Erythroblast (primary cell): ENCODE measurements around the gene CRYGA.

Source experiments
- DNase-seq, 2 experiments: peaks; one replicate each; lab custom pipeline; 2025; lab: John Stamatoyannopoulos, UW
- GATA1 ChIP-seq: IDR thresholded peaks from 2 replicates; pipeline ENCODE4 v1.6.1; 2011; ENCODE audit warnings: low read depth, mild to moderate bottlenecking, control low read depth, low read length, moderate library complexity
- POLR2A ChIP-seq: IDR thresholded peaks from 2 replicates; pipeline ENCODE4 v1.6.1; 2011; ENCODE audit warnings: mild to moderate bottlenecking, low read length

CRYGA gene, protein sequence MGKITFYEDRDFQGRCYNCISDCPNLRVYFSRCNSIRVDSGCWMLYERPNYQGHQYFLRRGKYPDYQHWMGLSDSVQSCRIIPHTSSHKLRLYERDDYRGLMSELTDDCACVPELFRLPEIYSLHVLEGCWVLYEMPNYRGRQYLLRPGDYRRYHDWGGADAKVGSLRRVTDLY

GRCh38 chr2:208163489-208163888, at the start of gene CRYGA:
TSS of gene CRYGA (minus strand) at chr2:208163589. CDS start at chr2:208163556, 33 bp downstream.
- no peak for DNase-seq
- TF ChIP-seq GATA1 (no peak), POLR2A (no peak)

GRCh38 chr2:208210688-208211451, 47.5 kb upstream of the CRYGA start:
- DNase-seq = no peak
- TF ChIP-seq POLR2A = no peak
- TF ChIP-seq GATA1 = no peak

GRCh38 chr2:208208335-208209085, 45.1 kb upstream of the CRYGA start:
- no peak for TF ChIP-seq GATA1
- no peak for TF ChIP-seq POLR2A

DNA sequence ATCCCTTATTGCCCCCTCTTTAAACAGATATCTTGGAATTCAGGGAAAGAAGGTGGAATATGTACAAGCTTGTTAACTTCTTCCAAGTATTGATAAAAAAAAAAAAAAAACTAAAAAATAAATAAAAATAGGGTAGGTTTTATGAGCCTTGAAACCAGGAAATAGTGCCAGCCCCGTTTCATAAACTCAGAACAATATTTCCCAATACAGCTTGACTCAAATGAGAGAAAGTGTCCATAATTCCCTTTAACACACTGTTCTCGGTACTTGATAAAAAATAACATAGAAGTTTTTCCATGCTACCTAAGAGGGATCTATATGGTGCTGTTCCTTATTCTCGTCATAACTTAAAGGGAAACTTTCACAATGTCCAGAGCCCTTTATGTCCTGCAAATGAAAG, 44.4 kb upstream of the CRYGA start:
- TF ChIP-seq GATA1 (no peak), POLR2A (no peak)

More at GRCh38 chr2:208208335-208209085, 45.1 kb upstream of the CRYGA start:
- no peak for DNase-seq

DNA sequence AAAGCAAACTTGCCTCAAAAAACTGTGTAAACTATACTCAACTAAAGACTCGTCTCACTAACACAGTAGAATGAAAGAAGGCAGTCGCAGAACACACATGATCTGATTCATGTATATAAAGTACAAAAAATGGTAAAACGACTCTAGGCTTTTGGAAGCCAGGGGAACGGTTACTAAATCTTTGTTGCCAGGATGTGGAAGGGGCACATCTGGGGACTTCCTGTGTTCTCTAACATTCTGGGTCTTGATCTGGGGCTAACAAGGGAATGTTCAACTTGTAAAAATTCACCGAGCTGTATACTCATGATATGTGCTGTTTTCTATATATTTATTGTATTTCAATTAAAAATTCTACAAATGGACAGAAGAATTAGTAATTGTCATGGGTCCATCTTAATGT, 40.8 kb upstream of the CRYGA start:
- TF ChIP-seq GATA1 = no peak
- no peak for TF ChIP-seq POLR2A
- DNase-seq = no peak

More for the DNA sequence above, 44.4 kb upstream of the CRYGA start:
- no peak for DNase-seq

DNA sequence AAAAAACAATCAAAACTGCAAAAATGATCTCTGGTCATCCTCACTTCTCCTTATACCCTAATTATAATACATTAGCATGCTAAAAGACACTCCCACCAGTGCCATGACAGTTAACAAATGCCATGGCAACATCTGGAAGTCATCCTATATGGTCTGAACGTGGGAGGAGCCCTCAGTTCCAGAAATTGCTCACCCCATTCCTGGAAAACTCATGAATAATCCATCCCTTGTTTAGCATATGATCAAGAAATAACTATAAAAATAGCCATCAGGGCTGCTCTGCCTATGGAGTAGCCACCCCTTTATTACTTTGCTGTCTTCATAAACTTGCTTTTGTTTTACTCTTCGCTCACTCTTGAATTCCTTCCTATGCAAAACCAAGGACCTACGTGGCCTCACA, 32.1 kb upstream of the CRYGA start:
- no peak for TF ChIP-seq GATA1
- TF ChIP-seq POLR2A = no peak
- DNase-seq = no peak

- TF ChIP-seq GATA1 (no peak), POLR2A (no peak)
- no peak for DNase-seq
Measured at GRCh38 chr2:208192611-208193236, 29.3 kb upstream of the CRYGA start.

DNA sequence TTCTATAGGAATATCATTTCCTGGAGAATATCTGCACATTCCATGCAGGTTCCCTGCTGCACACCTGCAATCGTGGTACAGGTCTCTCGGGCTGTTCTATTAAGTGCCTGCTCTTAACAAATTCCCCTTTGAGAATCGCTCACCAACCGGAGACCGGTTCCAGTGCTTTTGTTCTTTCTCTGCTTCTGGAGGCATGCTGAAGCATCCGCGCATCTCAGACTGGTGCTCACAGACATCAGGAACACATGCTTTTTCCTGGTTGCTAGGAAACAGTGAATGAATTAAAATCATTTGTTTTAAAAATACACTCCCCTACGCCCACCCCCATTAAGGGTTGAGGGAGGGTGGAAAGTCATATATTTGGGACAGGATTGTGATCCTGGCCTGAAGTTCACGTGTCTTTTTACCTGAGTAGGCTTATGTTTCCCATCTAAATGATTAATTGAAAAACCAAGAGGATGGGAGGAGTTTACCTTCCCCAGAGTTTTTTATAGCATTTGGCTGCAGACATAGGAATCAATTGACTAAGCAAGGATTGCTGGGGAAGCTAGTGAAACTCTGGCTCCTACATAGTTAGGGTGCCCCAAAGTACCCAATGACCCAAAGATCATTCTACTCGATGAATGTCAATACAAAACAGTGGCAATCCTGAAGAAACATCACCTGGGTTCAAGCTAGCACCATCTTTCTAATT, 26.6 kb upstream of the CRYGA start, which contains the start of gene C2orf80:
Gene C2orf80, minus strand, starts transcription at position 221 of the 694 bp plus-strand sequence. CDS start 3,044 bp downstream, outside the sequence.
- no peak for DNase-seq
- TF ChIP-seq POLR2A = no peak
- no peak for TF ChIP-seq GATA1

GRCh38 chr2:208189069-208189809, 25.9 kb upstream of the CRYGA start:
- no peak for DNase-seq
- TF ChIP-seq POLR2A (no peak), GATA1 (no peak)

DNA sequence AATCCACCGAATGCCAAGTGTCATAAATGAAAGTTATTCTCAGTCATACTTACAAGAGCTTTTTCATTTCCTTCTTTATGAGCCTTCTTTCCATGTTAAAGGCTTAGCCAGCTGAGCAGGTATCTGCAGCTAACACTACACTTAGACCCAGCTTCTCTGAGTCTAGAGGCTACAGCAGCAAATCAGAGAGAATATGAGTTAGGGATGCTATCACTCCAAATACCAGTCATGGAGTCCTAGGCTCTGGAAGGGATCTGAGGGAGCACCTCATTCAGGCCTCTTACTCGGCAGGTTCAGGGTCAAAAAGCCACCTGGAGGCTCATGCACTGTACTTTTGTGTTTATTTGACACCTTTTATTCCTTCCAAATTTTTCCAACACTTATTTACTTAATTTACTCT, 23.5 kb upstream of the CRYGA start:
- no peak for TF ChIP-seq POLR2A
- TF ChIP-seq GATA1 = no peak
- no peak for DNase-seq

GRCh38 chr2:208186465-208186864, 23.1 kb upstream of the CRYGA start:
- DNase-seq = no peak
- no peak for TF ChIP-seq POLR2A
- TF ChIP-seq GATA1 = no peak
